ENCODE measurements around the gene NTRK3. TPM values are rescaled to one million over a fixed set of nuclear protein-coding genes. Genes with fewer than 3 reads are reported as not detected.

The NTRK3 gene
- total RNA-seq, 1 donor from 2014 or later = not detected

DNA sequence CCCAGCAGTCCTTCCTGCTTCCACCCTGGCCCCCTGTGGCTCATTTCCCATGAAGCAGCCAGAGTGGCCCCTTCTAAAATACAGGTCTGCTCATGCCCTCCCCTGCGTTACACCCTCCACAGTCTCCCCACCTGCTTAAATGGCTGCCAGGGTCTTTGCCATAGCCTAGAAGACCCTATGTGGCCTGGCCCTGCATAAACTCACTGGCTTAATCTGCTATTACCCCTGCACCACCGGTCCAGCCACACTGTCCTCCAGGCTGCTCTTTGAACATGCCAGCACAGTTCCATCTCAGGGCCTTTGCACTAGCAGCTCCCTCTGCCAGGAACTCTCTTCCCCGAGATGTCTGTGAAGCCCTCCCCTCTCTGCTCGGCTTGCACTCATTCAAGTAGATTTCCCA lies 166.8 kb downstream of the NTRK3 start:
- no peaks in the 10 kb centered on the region for H3K27me3 Mint-ChIP-seq (ENCODE audit: unreplicated experiment)
- DNase-seq (ENCODE audit: extremely low spot score, unreplicated experiment) = no peak
- no peaks in the 10 kb centered on the region for H3K4me1 Mint-ChIP-seq (ENCODE audit: unreplicated experiment)
- TF ChIP-seq, protein P1, sequence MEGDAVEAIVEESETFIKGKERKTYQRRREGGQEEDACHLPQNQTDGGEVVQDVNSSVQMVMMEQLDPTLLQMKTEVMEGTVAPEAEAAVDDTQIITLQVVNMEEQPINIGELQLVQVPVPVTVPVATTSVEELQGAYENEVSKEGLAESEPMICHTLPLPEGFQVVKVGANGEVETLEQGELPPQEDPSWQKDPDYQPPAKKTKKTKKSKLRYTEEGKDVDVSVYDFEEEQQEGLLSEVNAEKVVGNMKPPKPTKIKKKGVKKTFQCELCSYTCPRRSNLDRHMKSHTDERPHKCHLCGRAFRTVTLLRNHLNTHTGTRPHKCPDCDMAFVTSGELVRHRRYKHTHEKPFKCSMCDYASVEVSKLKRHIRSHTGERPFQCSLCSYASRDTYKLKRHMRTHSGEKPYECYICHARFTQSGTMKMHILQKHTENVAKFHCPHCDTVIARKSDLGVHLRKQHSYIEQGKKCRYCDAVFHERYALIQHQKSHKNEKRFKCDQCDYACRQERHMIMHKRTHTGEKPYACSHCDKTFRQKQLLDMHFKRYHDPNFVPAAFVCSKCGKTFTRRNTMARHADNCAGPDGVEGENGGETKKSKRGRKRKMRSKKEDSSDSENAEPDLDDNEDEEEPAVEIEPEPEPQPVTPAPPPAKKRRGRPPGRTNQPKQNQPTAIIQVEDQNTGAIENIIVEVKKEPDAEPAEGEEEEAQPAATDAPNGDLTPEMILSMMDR (IDR thresholded peaks at IDR 0.05) = no peak
- no peaks in the 10 kb centered on the region for H3K36me3 Mint-ChIP-seq (ENCODE audit: unreplicated experiment)
- H3K4me3 Mint-ChIP-seq (ENCODE audit: unreplicated experiment) = no peak overlapping the region
- H3K27ac Mint-ChIP-seq (ENCODE audit: unreplicated experiment) = no peak overlapping the region
- peaks cover 12% of the 10 kb centered on the region for H3K9me3 Mint-ChIP-seq (ENCODE audit: unreplicated experiment)

DNA sequence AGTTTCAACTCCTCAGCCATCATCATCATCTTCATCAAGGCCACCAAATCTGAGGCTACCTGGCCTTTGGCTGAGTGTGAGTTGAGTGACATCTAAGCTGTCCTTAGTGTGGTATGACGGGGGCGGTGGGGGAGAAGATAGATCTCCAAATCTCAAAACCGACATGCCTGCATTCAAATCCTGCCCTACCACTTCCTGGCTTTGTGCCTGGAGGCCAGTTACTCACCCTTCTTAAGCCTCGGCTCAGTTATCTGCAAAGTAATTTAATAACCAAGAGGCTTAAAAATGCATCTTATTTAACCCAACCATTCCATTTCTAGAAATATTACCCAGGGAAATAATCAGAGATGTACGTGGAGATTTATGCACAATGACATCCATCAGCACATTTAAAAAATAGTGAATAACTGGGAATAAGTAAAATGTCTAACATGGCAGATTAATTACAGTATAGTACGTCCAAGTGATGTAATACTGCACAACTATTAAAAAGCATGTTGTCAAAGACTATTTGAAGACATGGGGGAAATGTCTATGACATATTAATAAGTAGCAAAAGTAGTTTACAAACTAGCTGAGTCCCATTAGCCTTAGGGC lies 167.4 kb downstream of the NTRK3 start:
- DNase-seq (ENCODE audit: extremely low spot score, unreplicated experiment) = no peak
- Mint-ChIP-seq H3K27ac (ENCODE audit: unreplicated experiment) (no peak overlapping the region), H3K4me3 (ENCODE audit: unreplicated experiment) (no peak overlapping the region), H3K27me3 (ENCODE audit: unreplicated experiment) (no peaks in the 10 kb centered on the region), H3K4me1 (ENCODE audit: unreplicated experiment) (no peaks in the 10 kb centered on the region), H3K9me3 (ENCODE audit: unreplicated experiment) (peaks cover 12% of the 10 kb centered on the region), H3K36me3 (ENCODE audit: unreplicated experiment) (no peaks in the 10 kb centered on the region)
- TF ChIP-seq, protein P1 (IDR thresholded peaks at IDR 0.05) = no peak

DNA sequence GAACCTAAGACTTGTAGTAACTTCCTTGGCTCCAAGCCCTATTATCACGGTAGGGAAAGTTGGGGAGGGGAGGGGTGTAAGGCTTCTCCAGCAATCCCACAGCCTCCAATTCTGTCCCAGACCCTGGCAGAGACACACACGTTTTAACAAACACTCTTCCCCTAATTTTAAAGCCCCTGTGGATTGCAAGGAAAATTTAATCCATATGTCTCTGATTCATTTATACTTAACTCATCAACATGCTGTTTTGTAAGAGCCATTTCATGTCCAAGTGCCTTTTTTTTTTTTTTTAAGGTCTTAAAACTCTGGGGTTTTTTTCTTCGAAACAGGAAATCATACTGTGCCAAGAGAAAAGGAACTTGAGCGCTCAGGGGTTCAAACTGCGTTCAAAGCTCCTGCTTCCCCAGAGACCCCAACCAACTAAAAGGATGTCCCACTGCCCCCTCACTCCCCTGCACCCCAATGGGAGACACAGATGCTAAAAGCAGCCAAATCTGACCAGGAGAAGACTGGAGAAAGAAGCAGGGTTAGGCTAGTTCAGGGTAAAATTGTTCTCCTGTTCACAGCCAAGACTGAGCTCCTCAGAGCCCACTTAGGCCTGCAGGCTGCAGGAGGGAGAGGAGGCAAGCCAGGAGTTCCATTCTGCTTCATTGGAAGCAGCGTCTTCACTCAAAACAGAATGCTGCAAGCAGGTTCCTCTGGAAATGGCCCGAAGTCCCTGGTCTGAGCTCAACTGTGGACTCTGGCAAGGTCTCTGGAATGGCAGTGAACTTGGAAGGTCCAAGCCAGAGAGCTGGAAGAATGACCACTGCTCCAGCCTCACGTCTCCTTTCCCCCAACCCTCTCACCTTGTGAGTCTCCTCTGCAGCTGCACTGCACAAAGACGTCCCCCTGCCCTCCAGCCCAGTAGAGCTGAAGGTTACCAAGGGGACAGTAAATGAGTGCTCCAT lies 172.5 kb downstream of the NTRK3 start:
- no peaks in the 10 kb centered on the region for H3K9me3 Mint-ChIP-seq (ENCODE audit: unreplicated experiment)
- TF ChIP-seq, protein P1 (IDR thresholded peaks at IDR 0.05) = no peak
- no peak overlapping the region for H3K4me3 Mint-ChIP-seq (ENCODE audit: unreplicated experiment)
- no peak for DNase-seq (ENCODE audit: extremely low spot score, unreplicated experiment)
- H3K4me1 Mint-ChIP-seq (ENCODE audit: unreplicated experiment) = no peaks in the 10 kb centered on the region
- H3K27ac Mint-ChIP-seq (ENCODE audit: unreplicated experiment) = no peak overlapping the region
- H3K27me3 Mint-ChIP-seq (ENCODE audit: unreplicated experiment) = no peaks in the 10 kb centered on the region
- no peaks in the 10 kb centered on the region for H3K36me3 Mint-ChIP-seq (ENCODE audit: unreplicated experiment)

DNA sequence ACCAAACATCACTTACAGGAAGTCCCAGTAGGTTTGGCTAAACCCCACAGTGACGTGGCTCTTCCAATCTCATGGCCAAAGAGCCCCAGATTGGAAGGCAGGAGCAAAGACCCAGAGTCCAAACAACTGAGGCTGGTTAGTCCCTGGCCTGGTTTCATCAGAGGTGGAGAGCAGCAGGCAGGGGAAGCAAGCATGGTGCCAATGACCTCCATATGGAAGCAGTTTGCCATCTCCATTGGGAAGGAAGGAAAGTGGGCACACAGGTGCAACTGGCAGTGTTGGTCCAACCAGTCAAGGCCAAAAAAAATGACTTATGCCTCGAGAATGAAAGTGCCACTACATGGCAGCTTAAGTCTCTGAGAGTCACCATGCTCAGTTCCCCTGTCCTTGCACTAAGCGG lies 175.9 kb downstream of the NTRK3 start:
- Mint-ChIP-seq H3K36me3 (ENCODE audit: unreplicated experiment) (no peaks in the 10 kb centered on the region), H3K4me1 (ENCODE audit: unreplicated experiment) (no peaks in the 10 kb centered on the region), H3K9me3 (ENCODE audit: unreplicated experiment) (peaks cover 8% of the 10 kb centered on the region), H3K27me3 (ENCODE audit: unreplicated experiment) (no peaks in the 10 kb centered on the region), H3K27ac (ENCODE audit: unreplicated experiment) (no peak overlapping the region), H3K4me3 (ENCODE audit: unreplicated experiment) (no peak overlapping the region)
- TF ChIP-seq, protein P1 (IDR thresholded peaks at IDR 0.05) = no peak
- no peak for DNase-seq (ENCODE audit: extremely low spot score, unreplicated experiment)

Measured in osteocyte (in vitro differentiated cells).